ES-I3 (cell line): ENCODE measurements around the gene DTX2.
"Not testable (repeated sequence)": the region's sequence is repeated elsewhere in the genome, so short reads cannot be mapped to it uniquely, and the experiment has no call there.

Experiments
- H3K36me3 ChIP-seq: 2 replicates; pipeline ENCODE4 v1.6.1; 2013; ENCODE audit warnings: mild to moderate bottlenecking, low read length, control low read depth, moderate library complexity; ENCODE audit not compliant: insufficient read depth
- H3K4me1 ChIP-seq: 2 replicates; pipeline ENCODE4 v1.6.1; 2013; ENCODE audit warnings: mild to moderate bottlenecking, control low read depth, low read length; ENCODE audit not compliant: insufficient read depth
- H3K9ac ChIP-seq: 2 replicates; pipeline ENCODE4 v1.6.1; 2013; ENCODE audit warnings: low read depth, mild to moderate bottlenecking, low read length, moderate library complexity
- H3K9me3 ChIP-seq: 2 replicates; pipeline ENCODE4 v1.6.1; 2013; ENCODE audit warnings: mild to moderate bottlenecking, low read length, moderate library complexity; ENCODE audit not compliant: control insufficient read depth, insufficient read depth

DTX2 gene

GRCh38 chr7:76467743-76468404 is 6.4 kb downstream of the DTX2 start:
- H3K9me3 ChIP-seq, H3K36me3 ChIP-seq, H3K4me1 ChIP-seq, H3K9ac ChIP-seq: not testable (repeated sequence)

GRCh38 chr7:76471556-76472221 is 10.2 kb downstream of the DTX2 start:
- not testable (repeated sequence) for H3K9me3 ChIP-seq, H3K4me1 ChIP-seq, H3K9ac ChIP-seq, H3K36me3 ChIP-seq

- not testable (repeated sequence) for H3K4me1 ChIP-seq, H3K9me3 ChIP-seq, H3K36me3 ChIP-seq, H3K9ac ChIP-seq
Measured at GRCh38 chr7:76473097-76473496, 11.6 kb downstream of the DTX2 start.

- not testable (repeated sequence) for H3K9me3 ChIP-seq, H3K36me3 ChIP-seq, H3K9ac ChIP-seq, H3K4me1 ChIP-seq
Measured at GRCh38 chr7:76476280-76476679, 14.8 kb downstream of the DTX2 start.

GRCh38 chr7:76476742-76477474 is 15.4 kb downstream of the DTX2 start:
- H3K36me3 ChIP-seq, H3K9ac ChIP-seq, H3K4me1 ChIP-seq, H3K9me3 ChIP-seq: not testable (repeated sequence)

- H3K4me1 ChIP-seq, H3K9ac ChIP-seq, H3K9me3 ChIP-seq, H3K36me3 ChIP-seq: not testable (repeated sequence)
Measured at GRCh38 chr7:76479628-76480027, 18.1 kb downstream of the DTX2 start.

- not testable (repeated sequence) for H3K9me3 ChIP-seq, H3K36me3 ChIP-seq, H3K4me1 ChIP-seq, H3K9ac ChIP-seq
Measured at GRCh38 chr7:76480403-76481253, 19.1 kb downstream of the DTX2 start.

- not testable (repeated sequence) for H3K9me3 ChIP-seq, H3K4me1 ChIP-seq
Measured at GRCh38 chr7:76482660-76483059, 21.2 kb downstream of the DTX2 start.

GRCh38 chr7:76483081-76483480 is 21.6 kb downstream of the DTX2 start:
- H3K36me3 ChIP-seq, H3K4me1 ChIP-seq, H3K9ac ChIP-seq, H3K9me3 ChIP-seq: not testable (repeated sequence)

More at GRCh38 chr7:76482660-76483059, 21.2 kb downstream of the DTX2 start:
- H3K36me3 ChIP-seq, H3K9ac ChIP-seq: not testable (repeated sequence)

GRCh38 chr7:76484456-76484855 is 22.9 kb downstream of the DTX2 start:
- H3K9ac ChIP-seq: not testable (repeated sequence)

GRCh38 chr7:76485822-76486610 is 24.5 kb downstream of the DTX2 start:
- H3K4me1 ChIP-seq, H3K9ac ChIP-seq, H3K9me3 ChIP-seq, H3K36me3 ChIP-seq: not testable (repeated sequence)

More at GRCh38 chr7:76484456-76484855, 22.9 kb downstream of the DTX2 start:
- H3K36me3 ChIP-seq, H3K4me1 ChIP-seq, H3K9me3 ChIP-seq: not testable (repeated sequence)

- not testable (repeated sequence) for H3K4me1 ChIP-seq, H3K9ac ChIP-seq, H3K9me3 ChIP-seq, H3K36me3 ChIP-seq
Measured at GRCh38 chr7:76486618-76487017, 25.1 kb downstream of the DTX2 start.

GRCh38 chr7:76487969-76488368 is 26.5 kb downstream of the DTX2 start:
- H3K9me3 ChIP-seq, H3K9ac ChIP-seq, H3K36me3 ChIP-seq, H3K4me1 ChIP-seq: not testable (repeated sequence)

- not testable (repeated sequence) for H3K36me3 ChIP-seq, H3K4me1 ChIP-seq, H3K9me3 ChIP-seq, H3K9ac ChIP-seq
Measured at GRCh38 chr7:76492139-76492538, 30.6 kb downstream of the DTX2 start.
